Activated CD4-positive, alpha-beta memory T cell treated with anti-CD3 and anti-CD28 coated beads for 36 hours (primary cell): ENCODE measurements around the gene FBXO30. TPM values are rescaled to one million over a fixed set of nuclear protein-coding genes. Genes with fewer than 3 reads are reported as not detected.

Experiments
- CTCF ChIA-PET: fragments of 350-600 bp; sonication (Branson Sonifier 250); formaldehyde crosslinking; loops from one replicate; lab custom pipeline; 2021; ENCODE audit warnings: antibody characterized with exemption, inconsistent platforms; lab: Charles Lee
- POLR2A ChIA-PET: fragments of 350-600 bp; sonication (Branson Sonifier 250); formaldehyde crosslinking; loops from one replicate; lab custom pipeline; 2021; ENCODE audit warnings: antibody characterized with exemption; lab: Charles Lee
- DNase-seq: peaks from one replicate; pipeline ENCODE4 v3.0.0-alpha.2; 2020
- H3K27ac Mint-ChIP-seq: one replicate; pipeline ENCODE4 v1.8.0; 2021; ENCODE audit warnings: mixed read lengths
- H3K27me3 Mint-ChIP-seq: one replicate; pipeline ENCODE4 v1.8.0; 2021; ENCODE audit warnings: mixed read lengths
- H3K36me3 Mint-ChIP-seq: one replicate; pipeline ENCODE4 v1.8.0; 2021; ENCODE audit warnings: mixed read lengths
- H3K4me1 Mint-ChIP-seq: one replicate; pipeline ENCODE4 v1.8.0; 2021; ENCODE audit warnings: low read depth, mixed read lengths
- H3K4me3 Mint-ChIP-seq: one replicate; pipeline ENCODE4 v1.8.0; 2021; ENCODE audit warnings: mild to moderate bottlenecking, mixed read lengths
- H3K9me3 Mint-ChIP-seq: one replicate; pipeline ENCODE4 v1.8.0; 2021; ENCODE audit warnings: mixed read lengths
- intact Hi-C: fragments of 100-400 bp; cut with micrococcal nuclease; formaldehyde crosslinking; loops from one replicate; pipeline ENCODE4 v1.15.1; 2023
- total RNA-seq, 2 experiments: library from RNA; stranded (reverse); gene quantifications; one replicate each; pipeline ENCODE4 v1.2.3, GENCODE V29; 2021

FBXO30 gene
- total RNA-seq, 2 experiments from 2014 or later = 5.0 to 5.1 TPM

DNA sequence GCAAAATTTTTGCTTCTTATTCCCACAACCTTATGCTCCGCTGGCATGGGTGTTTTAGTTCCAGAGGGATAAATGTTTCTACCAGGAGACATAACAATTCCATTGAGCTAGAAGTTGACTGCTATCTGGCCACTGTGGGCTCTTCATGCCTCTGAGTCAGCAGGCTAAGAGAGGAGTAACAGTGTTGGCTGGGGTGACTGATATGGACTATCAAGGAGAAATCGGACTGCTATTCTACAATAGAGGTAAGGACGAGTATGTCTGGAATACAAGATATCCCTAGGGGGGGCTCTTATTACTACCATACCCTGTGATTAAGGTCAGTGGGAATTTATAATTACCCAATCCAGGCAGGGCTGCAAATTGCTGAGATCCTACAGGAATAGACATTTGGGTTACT lies 26.9 kb downstream of the FBXO30 start:
- ChIA-PET POLR2A (no interaction called here), CTCF (interaction anchor here (0.7 kb wide), 1 partner anchor 141 kb away, joined by 3 read pairs; no protein-coding TSS in a partner anchor)
- intact Hi-C loops = no loop called here
- DNase-seq = no peak
- Mint-ChIP-seq H3K4me1 (no peaks in the 10 kb centered on the region), H3K4me3 (no peak overlapping the region), H3K27ac (no peak overlapping the region), H3K36me3 (peaks cover 31% of the 10 kb centered on the region), H3K27me3 (no peaks in the 10 kb centered on the region), H3K9me3 (peaks cover 39% of the 10 kb centered on the region)

GRCh38 chr6:145784683-145785082 lies 29.9 kb downstream of the FBXO30 start:
- Mint-ChIP-seq H3K9me3 (peaks cover 13% of the 10 kb centered on the region), H3K27ac (no peak overlapping the region), H3K36me3 (peaks cover 12% of the 10 kb centered on the region), H3K4me3 (no peak overlapping the region), H3K27me3 (no peaks in the 10 kb centered on the region), H3K4me1 (no peaks in the 10 kb centered on the region)
- intact Hi-C loops = no loop called here
- POLR2A ChIA-PET = no interaction called here
- CTCF ChIA-PET = no interaction called here
- no peak for DNase-seq

- H3K27ac Mint-ChIP-seq = no peak overlapping the region
- peaks cover 6% of the 10 kb centered on the region for H3K9me3 Mint-ChIP-seq
- ChIA-PET POLR2A (no interaction called here), CTCF (no interaction called here)
- no peak overlapping the region for H3K4me3 Mint-ChIP-seq
- intact Hi-C loops = no loop called here
- no peaks in the 10 kb centered on the region for H3K27me3 Mint-ChIP-seq
- no peaks in the 10 kb centered on the region for H3K4me1 Mint-ChIP-seq
- H3K36me3 Mint-ChIP-seq = peaks cover 8% of the 10 kb centered on the region
- no peak for DNase-seq
Measured at GRCh38 chr6:145783796-145784195, 30.8 kb downstream of the FBXO30 start.

- ChIA-PET CTCF (no interaction called here), POLR2A (no interaction called here)
- peaks cover under 1% of the 10 kb centered on the region for H3K36me3 Mint-ChIP-seq
- H3K4me3 Mint-ChIP-seq = no peak overlapping the region
- no peaks in the 10 kb centered on the region for H3K9me3 Mint-ChIP-seq
- H3K4me1 Mint-ChIP-seq = no peaks in the 10 kb centered on the region
- no peak overlapping the region for H3K27ac Mint-ChIP-seq
- intact Hi-C loops = no loop called here
- no peak for DNase-seq
- peaks cover 2% of the 10 kb centered on the region for H3K27me3 Mint-ChIP-seq
Measured at GRCh38 chr6:145772846-145773245, 41.7 kb downstream of the FBXO30 start.

DNA sequence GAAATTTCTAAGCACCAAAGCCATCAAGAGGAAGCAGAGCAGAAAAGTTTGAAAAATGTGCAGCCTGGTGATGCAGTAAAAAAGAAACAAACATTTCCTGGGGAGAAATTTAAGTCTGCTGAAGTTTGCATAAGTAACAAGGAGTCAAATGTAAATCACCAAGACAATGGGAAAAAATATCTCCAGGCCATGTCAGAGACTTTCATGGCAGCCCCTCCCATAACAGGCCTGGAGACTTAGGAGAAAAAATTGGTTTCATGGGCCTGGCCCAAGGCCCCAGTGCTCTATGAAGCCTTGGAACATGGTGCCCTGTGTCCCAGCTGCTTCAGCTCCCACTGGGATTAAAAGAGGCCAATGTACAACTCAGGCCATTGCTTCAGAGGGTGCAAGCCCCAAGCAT lies 49.1 kb downstream of the FBXO30 start:
- Mint-ChIP-seq H3K4me1 (no peaks in the 10 kb centered on the region), H3K27ac (no peak overlapping the region), H3K36me3 (no peaks in the 10 kb centered on the region), H3K4me3 (no peak overlapping the region), H3K9me3 (peaks cover 2% of the 10 kb centered on the region), H3K27me3 (no peaks in the 10 kb centered on the region)
- ChIA-PET CTCF (no interaction called here), POLR2A (no interaction called here)
- no peak for DNase-seq
- intact Hi-C loops = no loop called here

GRCh38 chr6:145763742-145764141 lies 50.9 kb downstream of the FBXO30 start:
- H3K27ac Mint-ChIP-seq = no peak overlapping the region
- intact Hi-C loops = no loop called here
- H3K36me3 Mint-ChIP-seq = no peaks in the 10 kb centered on the region
- CTCF ChIA-PET = interaction anchor here (1.0 kb wide), 1 partner anchor 8 kb away, joined by 3 read pairs; no protein-coding TSS in a partner anchor
- peaks cover 2% of the 10 kb centered on the region for H3K9me3 Mint-ChIP-seq
- no peaks in the 10 kb centered on the region for H3K4me1 Mint-ChIP-seq
- POLR2A ChIA-PET = no interaction called here
- DNase-seq = no peak
- H3K4me3 Mint-ChIP-seq = no peak overlapping the region
- H3K27me3 Mint-ChIP-seq = no peaks in the 10 kb centered on the region

DNA sequence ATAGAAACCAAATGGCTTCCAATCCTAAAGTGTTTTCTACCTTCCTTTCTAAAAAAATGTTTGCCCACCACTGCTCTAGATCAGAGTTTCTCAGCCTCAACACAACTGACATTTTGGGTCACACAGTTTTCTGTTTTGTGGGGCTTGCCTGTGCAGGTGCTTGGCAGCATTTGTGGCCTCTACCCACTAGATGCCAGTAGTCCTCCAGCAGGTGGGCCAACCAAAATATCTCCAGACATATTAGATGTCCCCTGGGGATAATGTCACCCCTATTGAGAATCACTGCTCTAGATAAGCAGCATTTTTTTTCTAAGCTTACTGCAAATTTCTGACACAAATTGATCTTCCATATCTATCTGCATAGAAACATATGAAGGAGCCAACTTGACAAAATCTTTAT lies 53.0 kb downstream of the FBXO30 start:
- Mint-ChIP-seq H3K9me3 (peaks cover 2% of the 10 kb centered on the region), H3K4me1 (no peaks in the 10 kb centered on the region), H3K36me3 (no peaks in the 10 kb centered on the region), H3K27me3 (no peaks in the 10 kb centered on the region), H3K4me3 (no peak overlapping the region), H3K27ac (no peak overlapping the region)
- intact Hi-C loops = no loop called here
- POLR2A ChIA-PET = no interaction called here
- CTCF ChIA-PET = no interaction called here
- DNase-seq = no peak

DNA sequence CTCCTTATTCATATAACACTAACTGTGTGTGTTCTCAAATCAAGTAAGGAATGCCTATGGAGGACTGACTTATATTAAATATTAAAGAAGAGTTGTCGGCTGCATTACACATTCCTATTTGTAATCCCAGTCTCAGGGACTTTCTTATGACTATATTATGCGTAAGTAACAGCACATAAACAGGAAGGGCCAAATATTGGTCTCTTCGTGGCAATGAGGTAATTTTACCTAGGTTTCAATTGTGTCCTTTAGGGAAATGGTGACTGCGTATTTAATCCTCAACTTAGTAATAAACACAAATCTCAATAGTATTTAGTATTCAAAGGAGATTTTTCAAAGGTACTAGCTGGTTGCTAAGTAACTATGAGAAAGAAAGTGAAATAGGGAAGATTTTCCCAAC lies 56.5 kb downstream of the FBXO30 start:
- DNase-seq = no peak
- Mint-ChIP-seq H3K36me3 (no peaks in the 10 kb centered on the region), H3K27me3 (no peaks in the 10 kb centered on the region), H3K9me3 (no peaks in the 10 kb centered on the region), H3K27ac (no peak overlapping the region), H3K4me3 (no peak overlapping the region), H3K4me1 (no peaks in the 10 kb centered on the region)
- CTCF ChIA-PET = no interaction called here
- intact Hi-C loops = no loop called here
- POLR2A ChIA-PET = no interaction called here

DNA sequence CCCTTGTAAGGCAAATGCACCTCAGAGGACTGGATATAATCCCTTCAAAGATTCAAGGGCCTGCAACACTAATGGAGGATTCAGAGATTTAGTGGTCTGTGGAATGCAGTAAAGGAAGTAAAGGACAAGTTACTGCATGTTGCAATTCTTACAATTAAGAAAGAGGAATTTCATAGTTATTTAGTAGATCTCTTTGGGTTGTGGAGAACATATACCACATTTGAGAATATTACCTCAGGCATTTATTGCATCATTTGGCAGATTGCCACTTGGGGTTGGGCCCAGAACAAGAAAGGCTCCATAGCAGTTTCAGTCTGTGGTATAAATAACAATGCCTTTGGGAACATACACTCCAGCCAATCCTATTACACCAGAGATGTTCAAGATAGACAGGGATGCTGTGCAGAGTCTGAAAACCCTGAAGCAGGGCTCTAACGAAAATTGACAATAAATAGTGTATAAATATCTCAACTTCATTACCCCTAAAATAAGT lies 58.4 kb downstream of the FBXO30 start:
- no peaks in the 10 kb centered on the region for H3K27me3 Mint-ChIP-seq
- H3K4me3 Mint-ChIP-seq = no peak overlapping the region
- H3K36me3 Mint-ChIP-seq = no peaks in the 10 kb centered on the region
- intact Hi-C loops = no loop called here
- H3K9me3 Mint-ChIP-seq = no peaks in the 10 kb centered on the region
- ChIA-PET CTCF (no interaction called here), POLR2A (no interaction called here)
- DNase-seq = no peak
- H3K27ac Mint-ChIP-seq = no peak overlapping the region
- H3K4me1 Mint-ChIP-seq = no peaks in the 10 kb centered on the region

DNA sequence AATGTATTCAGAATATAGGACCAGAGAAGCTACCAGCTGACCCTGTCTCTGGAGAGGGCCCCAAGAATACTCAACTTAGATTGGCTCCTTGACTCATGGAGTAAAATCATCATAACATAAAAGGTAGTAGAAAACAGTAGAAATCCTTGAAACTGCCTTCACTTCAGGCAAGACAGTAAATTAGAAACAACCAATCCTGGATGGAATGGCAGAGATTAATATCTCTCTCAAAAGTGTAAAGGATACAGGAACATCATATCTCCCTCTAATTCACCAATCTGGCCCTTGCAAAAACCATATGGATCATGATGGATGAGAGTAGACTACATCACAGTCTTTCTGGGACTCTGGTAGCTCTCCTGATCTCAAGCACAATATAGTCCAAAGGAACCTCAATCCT lies 58.9 kb downstream of the FBXO30 start:
- intact Hi-C loops = no loop called here
- Mint-ChIP-seq H3K27me3 (no peaks in the 10 kb centered on the region), H3K27ac (no peak overlapping the region), H3K4me3 (no peak overlapping the region), H3K4me1 (no peaks in the 10 kb centered on the region), H3K9me3 (no peaks in the 10 kb centered on the region), H3K36me3 (no peaks in the 10 kb centered on the region)
- DNase-seq = no peak
- ChIA-PET CTCF (no interaction called here), POLR2A (no interaction called here)

GRCh38 chr6:145752638-145753037 lies 62.0 kb downstream of the FBXO30 start:
- Mint-ChIP-seq H3K4me3 (no peak overlapping the region), H3K4me1 (peaks cover 5% of the 10 kb centered on the region), H3K9me3 (no peaks in the 10 kb centered on the region), H3K36me3 (peaks cover 2% of the 10 kb centered on the region), H3K27ac (no peak overlapping the region), H3K27me3 (no peaks in the 10 kb centered on the region)
- no peak for DNase-seq
- POLR2A ChIA-PET = no interaction called here
- intact Hi-C loops = no loop called here
- CTCF ChIA-PET = no interaction called here

DNA sequence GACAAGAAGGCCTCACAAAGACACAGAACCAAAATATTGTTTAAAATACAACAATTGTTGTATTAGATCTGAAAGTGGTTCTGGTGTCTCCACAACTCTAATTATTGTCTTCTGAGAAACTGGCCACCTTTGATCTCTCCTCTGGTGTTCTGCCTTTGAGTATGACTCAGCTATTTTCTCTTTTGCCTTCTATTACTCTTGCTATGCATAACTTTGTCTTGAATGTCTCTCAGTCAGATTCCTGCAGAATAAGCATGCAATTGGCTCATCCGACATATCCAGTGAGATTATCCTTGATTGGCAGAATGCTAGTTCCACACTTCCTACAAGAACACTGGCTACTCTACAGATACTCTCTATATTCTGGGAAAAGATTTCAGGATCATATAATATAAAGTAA lies 65.0 kb downstream of the FBXO30 start:
- Mint-ChIP-seq H3K36me3 (peaks cover 2% of the 10 kb centered on the region), H3K27ac (no peak overlapping the region), H3K9me3 (no peaks in the 10 kb centered on the region), H3K27me3 (no peaks in the 10 kb centered on the region), H3K4me3 (no peak overlapping the region), H3K4me1 (peaks cover 5% of the 10 kb centered on the region)
- POLR2A ChIA-PET = no interaction called here
- CTCF ChIA-PET = no interaction called here
- DNase-seq = no peak
- intact Hi-C loops = no loop called here

- no peak for DNase-seq
- ChIA-PET POLR2A (no interaction called here), CTCF (no interaction called here)
- no peak overlapping the region for H3K4me3 Mint-ChIP-seq
- intact Hi-C loops = no loop called here
- peaks cover 2% of the 10 kb centered on the region for H3K36me3 Mint-ChIP-seq
- no peak overlapping the region for H3K27ac Mint-ChIP-seq
- no peaks in the 10 kb centered on the region for H3K9me3 Mint-ChIP-seq
- no peaks in the 10 kb centered on the region for H3K27me3 Mint-ChIP-seq
- peaks cover 5% of the 10 kb centered on the region for H3K4me1 Mint-ChIP-seq
Measured at GRCh38 chr6:145745861-145746260, 68.7 kb downstream of the FBXO30 start.
